ENCODE results near the gene NLRP13.

NLRP13 gene

GRCh38 chr19:55901369-55902079 is 30.6 kb downstream of the NLRP13 start:
- no peak for DNase-seq

DNA sequence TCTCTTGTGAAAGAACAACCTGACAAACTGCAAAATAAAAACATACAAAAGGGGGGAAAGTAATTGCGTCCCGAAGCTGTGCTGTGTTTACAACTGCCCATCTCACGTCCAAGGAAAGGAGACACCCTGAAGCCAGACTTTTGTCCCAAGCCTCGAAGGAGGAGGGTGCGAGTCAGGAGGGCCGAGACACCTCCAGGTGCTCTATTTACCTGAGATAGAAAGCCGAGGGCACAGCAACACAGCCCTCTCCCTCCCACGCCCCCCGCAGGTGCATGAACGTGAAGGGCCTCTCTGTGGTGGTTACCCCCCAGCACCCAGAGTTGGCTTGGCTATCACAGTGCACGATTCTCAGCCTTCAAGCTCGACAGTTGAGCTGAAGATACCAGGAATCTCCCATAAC is 33.2 kb downstream of the NLRP13 start:
- DNase-seq, result no peak

- DNase-seq, result no peak
These were observed 49.5 kb downstream of the NLRP13 start for GRCh38 chr19:55882626-55883025.

DNA sequence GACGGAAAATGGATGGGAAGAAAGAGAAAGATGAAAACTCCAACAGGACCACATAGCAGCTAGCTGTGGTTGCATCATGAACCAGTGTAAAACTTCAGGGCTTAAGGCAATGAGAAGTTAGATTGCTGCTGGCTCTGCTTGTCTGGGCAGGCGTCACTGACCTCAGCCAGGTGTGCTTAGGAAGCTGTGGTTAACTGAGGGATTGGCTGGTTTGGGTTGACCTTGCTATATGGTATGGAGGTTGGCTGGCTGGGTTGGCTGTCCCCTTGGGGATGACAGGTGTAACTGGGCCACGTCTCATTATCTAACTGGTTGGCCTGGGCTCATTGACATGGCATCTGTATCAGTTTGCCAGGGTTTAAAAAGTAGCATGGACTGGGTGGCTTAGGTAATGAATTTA is 54.9 kb downstream of the NLRP13 start:
- no peak for DNase-seq

GRCh38 chr19:55870736-55871135 is 61.4 kb downstream of the NLRP13 start:
- DNase-seq, result no peak

DNA sequence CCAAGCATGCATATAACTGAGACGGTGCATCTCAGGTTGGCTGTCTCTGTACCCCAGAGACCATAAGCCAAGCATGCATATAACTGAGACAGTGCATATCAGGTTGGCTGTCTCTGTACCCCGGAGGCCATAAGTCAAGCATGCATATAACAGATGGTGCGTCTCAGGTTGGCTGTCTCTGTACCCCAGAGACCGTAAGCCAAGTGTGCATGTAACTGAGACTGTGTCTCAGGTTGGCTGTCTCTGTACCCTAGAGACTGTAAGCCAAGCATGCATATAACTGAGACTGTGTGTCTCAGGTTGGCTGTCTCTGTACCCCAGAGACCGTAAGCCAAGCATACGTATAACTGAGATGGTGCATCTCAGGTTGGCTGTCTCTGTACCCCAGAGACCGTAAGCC is 65.0 kb downstream of the NLRP13 start:
- no peak for DNase-seq

GRCh38 chr19:55866521-55866920 is 65.6 kb downstream of the NLRP13 start:
- DNase-seq, result no peak

- DNase-seq, result no peak
These were observed 73.2 kb downstream of the NLRP13 start for GRCh38 chr19:55858969-55859368.

DNA sequence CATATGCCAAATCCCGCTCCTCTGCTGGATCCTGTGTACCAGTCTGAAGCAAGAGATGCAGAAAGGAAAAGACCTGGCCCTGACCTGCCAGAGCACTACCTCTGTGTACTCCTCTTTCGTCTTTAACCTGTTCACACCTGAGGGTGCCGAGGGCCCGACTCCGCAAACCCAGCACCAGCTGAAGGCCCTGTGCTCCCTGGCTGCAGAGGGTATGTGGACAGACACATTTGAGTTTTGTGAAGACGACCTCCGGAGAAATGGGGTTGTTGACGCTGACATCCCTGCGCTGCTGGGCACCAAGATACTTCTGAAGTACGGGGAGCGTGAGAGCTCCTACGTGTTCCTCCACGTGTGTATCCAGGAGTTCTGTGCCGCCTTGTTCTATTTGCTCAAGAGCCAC is 73.7 kb downstream of the NLRP13 start:
- no peak for DNase-seq

DNA sequence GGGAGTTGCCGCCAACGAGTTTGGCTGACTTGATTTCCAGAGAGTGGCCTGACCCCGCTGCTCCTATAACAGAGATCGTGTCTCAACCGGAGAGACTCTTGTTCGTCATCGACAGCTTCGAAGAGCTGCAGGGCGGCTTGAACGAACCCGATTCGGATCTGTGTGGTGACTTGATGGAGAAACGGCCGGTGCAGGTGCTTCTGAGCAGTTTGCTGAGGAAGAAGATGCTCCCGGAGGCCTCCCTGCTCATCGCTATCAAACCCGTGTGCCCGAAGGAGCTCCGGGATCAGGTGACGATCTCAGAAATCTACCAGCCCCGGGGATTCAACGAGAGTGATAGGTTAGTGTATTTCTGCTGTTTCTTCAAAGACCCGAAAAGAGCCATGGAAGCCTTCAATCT is 74.2 kb downstream of the NLRP13 start:
- no peak for DNase-seq

GRCh38 chr19:55857149-55857548 is 75.0 kb downstream of the NLRP13 start:
- no peak for DNase-seq

- no peak for DNase-seq
These were observed 77.0 kb downstream of the NLRP13 start for GRCh38 chr19:55855160-55855559.

Data from activated CD4-positive, alpha-beta T cell treated with anti-CD3 and anti-CD28 coated beads, Interleukin-10, Interleukin-2, amounts not matched to agents 100 ng/mL and 50 ng/mL, durations not matched to agents 16 hours and 8 hours (primary cell).